NOMO-1 treated with DMSO at 0.1 percent for 48 hours (cell line): ENCODE data around the gene DNAJB2.
"Not testable (repeated sequence)": the region's sequence is repeated elsewhere in the genome, so short reads cannot be mapped to it uniquely, and the experiment has no call there.

Source experiments
- DNase-seq: peaks from one replicate; lab custom pipeline; 2025; ENCODE audit not compliant: unreplicated experiment; lab: John Stamatoyannopoulos, UW

Gene DNAJB2

DNA sequence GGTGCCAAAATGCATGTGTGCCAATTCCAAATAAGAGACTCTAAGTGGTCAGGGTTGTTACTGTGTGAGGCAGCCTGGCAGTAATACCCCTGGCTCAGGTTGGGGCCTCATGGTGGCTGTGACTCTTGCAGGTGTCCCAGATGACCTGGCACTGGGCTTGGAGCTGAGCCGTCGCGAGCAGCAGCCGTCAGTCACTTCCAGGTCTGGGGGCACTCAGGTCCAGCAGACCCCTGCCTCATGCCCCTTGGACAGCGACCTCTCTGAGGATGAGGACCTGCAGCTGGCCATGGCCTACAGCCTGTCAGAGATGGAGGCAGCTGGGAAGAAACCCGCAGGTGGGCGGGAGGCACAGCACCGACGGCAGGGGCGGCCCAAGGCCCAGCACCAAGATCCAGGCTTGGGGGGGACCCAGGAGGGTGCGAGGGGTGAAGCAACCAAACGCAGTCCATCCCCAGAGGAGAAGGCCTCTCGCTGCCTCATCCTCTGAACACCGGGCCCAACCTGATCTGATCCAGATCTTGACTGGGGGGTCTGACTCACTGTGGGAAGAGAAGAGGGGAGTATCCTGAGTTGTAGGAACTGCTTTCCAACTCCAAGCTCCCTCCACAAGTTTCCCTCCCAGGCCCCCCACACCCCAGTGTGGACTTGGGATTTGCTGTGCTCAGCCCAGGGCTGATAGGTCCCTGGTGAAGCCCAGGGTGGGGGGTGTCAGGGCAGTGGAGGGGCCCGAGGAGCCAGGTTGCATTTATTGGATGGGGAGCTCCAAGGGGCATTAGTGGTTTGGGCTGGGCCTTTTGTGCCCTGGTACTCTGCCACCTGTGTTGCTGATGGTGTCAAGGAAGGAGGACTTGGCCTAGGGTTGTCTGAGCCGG, 5.6 kb downstream of the DNAJB2 start:
- no peak for DNase-seq

DNA sequence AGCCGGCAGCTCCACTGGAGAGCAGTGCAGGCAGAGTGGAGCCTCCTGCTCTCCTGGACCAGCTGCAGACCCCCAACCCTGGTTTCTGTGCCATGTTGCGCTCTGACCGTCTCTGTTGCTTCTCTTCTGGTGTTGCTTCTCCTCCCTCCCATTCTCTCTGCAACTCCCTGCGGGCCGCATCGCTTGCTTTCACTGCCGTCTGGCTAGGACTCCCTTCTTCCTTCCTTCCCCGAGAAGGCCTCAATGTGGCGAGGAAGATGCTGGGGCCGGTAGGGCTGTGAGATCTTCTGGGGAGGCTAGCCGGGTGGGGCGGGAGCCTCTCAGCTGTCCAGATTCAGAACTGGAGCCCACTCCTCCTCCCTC, 6.2 kb downstream of the DNAJB2 start:
- DNase-seq: no peak

DNA sequence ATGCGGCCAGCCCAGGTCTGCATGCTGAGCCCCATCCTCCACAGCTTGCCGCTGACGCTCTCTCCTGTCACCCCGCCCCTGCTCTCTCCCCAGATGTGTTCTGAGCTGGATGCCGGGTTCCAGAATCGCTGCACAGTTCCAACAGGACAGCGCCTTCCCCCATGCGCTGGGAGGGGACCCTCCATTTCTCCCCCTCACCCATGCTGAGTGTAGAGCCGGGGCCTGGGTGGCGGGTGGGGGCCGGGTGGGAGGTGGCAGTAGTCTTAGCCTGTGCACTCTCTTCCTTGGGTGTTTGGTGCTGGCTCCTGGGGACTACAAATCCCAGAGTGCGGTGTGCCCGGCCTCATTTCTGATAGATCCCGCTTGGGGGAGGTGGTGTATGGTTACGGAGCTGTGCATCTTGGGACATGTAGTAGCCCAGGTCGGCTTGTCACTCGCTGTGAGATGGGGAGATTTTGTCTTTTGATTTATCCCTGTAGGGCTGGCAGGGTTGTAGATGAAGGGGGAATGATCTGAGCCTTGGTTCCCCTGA, 6.8 kb downstream of the DNAJB2 start:
- no peak for DNase-seq

DNA sequence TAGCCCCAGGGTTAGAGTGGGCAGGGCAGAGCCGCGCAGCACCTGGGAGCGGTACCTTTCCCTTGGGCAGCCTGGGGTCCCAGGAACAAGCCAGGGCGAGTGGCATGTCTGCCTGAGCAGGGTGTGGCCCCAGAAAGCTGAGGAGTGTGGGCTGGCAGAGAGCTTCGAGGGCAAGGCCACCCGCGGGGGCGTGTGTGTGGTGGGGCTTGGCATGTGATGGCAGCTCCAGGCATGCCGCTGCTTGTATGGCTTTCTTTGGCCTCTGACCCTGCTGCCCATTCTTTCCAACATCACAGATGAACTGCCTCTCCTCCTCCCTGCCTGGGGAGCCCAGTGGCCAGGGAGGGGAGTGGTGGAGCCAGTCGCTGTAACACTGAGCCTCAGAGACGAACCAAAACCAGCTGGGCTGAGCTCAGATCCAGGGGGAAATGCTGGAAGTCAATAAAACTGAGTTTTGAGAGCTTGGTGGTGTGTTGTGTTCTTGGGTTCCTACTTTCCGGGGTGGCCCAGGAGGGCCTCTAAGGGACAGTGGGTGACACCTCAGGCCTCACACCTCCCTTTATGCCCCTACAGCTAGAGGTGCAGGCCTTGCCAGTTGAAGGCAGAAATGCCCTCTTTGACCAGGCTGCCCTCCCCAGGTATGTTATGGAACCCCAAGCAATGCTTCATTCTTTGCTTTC, 7.4 kb downstream of the DNAJB2 start:
- DNase-seq: no peak

DNA sequence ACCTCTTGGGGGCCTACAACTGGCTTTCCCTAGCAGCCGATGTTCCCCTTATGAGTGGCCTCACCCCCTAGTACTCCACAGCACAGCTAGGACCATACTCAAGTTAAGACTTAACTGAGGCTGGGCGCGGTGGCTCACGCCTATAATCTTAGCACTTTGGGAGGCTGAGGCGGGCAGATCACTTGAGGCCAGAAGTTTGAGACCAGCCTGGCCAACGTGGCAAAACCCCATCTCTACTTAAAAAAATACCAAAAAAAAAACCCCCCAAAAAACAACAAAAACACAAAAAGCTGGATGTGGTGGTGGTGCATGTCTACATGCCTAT, 7.9 kb downstream of the DNAJB2 start:
- not testable (repeated sequence) for DNase-seq

DNA sequence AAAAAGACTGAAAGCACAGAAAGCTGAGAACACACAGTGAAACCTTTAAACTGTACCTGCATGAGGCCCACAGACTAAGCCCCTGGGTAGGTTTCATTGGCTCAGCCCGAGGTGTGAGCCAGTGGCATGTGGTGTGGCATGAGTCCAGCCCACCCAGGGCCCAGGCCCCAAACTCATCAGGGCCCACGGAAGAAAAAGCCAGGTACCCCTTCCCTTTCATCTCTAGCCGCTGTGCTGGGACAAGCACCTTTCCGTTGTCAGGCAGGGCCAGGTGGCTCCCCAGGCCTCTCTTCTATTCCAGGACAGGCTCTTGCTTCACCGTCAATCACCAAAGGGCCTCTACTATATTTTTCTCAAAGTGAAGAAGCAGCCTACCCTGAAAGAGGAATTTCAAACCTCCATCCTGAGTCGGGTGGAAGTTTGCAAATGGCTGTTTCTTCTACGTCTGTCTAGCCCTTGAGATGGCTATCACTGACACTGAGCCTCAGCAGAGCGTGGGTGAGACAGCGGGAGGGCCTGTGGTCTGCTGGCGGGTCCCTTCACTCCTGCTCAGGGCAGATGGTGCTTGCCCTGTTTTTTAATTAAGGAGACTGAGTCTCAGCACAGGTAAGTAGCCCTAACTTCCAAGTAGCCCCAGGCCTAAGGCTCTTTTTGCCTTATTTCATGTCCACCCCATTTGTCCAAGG, 8.6 kb downstream of the DNAJB2 start:
- no peak for DNase-seq

DNA sequence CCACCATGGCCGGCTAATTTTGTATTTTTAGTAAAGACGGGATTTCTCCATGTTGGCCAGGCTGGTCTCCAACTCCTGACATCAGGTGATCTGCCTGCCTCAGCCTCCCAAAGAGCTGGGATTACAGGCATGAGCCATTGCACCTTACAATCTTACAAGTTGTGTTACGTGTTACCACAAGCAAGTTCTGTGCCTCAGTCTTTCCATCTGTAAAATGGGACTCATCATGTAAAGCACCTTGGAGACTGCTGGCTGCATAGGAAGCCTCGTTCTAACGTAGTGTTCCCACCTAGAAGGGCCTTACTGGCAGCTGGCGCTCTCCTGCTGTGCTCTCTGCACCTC, 10.0 kb downstream of the DNAJB2 start:
- no peak for DNase-seq

DNA sequence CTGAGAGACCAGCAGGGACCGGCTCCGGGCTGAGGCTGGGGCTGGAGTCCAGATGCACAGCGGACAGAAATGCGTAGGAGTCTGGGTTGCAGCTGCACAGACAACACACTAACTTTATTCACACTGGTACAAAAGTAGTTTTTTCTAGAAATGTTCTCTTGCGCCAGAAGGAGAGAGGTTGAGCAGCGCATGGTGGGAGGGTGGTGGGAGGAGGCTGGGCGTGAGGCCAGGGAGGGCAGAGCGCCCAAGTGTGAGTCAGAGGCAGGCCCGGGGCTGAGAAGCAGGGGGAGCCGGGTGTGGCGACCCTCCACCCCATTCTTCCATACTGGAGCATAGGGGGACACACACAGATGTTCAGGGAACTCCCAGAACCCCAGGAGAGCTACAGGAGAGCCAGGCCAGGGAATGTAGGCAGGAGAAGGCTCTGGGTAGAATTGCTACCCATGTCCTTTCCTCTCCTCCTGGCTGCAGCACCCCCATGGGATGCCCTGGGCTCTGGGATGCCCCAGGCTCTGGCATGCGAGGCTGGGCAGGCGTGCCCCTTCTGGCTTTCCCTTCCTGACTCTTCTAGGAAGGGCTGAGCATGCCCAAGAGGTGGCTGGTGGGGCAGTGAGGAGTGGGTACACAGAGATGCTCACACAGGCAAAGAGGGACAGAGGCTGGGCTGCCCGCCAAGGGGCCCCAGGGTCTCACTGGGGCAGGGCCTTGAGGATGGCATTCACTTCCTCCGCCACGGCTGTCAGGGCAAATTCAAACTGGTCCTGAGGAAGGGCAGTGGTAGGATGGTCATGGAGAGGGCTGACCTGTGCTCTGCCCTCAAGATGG, 10.6 kb downstream of the DNAJB2 start:
- no peak for DNase-seq

DNA sequence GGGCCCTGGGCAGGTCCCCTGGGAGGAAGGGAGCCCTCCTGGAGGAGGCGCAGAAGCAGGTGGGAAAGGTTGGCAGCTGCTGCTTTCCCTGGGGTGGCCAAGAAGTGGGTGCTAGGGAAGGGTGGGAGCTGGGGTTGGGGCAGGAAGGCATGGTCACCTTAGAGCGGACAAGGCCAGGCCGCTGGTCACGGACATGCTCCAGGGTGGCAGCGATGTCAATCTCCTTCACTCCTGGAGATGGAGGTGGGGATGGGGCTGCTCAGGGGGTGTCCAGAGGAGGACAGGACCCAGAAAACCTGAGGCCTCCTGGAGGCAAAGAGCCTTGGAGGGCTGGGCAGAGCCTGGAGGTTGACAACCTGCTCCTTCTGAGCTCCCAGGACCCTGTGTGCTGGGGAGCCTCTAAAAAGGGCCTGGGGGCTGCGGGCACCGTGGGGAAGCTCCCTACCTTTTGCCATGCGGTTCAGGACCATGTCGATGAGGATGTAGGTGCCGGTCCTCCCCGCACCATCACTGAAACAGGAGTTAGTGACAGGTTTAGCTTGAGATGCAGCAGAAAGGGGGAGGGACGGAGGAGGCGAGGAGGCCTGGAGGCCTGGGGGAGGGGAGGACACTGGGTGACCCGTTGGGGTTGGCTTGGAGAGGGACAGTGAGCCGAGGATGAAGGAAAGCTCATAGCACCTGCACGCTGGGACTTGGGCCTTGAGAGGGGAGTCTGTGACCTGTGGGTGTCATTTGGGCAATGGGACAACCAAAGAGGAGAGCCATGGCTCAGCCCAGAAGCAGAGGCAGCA, 11.4 kb downstream of the DNAJB2 start:
- no peak for DNase-seq

DNA sequence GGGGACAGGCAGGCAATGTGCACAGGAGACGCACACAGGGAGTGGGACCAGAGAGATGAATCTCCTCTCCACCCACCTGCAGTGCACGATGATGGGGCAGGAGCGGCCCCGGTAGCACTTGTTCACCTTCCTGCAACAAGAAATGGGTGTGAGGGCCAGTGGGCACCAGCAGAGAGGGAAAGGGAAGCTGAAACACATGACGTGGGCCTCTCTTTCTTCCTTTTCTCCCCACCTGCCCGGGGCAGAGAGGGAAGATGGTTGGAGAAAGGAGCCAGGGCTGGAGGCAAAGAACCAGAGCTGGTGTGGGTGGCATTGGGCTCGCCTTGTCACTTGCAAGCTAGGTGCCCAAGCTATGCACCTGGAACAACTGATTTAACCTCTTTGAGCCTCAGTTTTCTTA, 12.2 kb downstream of the DNAJB2 start:
- DNase-seq: no peak

DNA sequence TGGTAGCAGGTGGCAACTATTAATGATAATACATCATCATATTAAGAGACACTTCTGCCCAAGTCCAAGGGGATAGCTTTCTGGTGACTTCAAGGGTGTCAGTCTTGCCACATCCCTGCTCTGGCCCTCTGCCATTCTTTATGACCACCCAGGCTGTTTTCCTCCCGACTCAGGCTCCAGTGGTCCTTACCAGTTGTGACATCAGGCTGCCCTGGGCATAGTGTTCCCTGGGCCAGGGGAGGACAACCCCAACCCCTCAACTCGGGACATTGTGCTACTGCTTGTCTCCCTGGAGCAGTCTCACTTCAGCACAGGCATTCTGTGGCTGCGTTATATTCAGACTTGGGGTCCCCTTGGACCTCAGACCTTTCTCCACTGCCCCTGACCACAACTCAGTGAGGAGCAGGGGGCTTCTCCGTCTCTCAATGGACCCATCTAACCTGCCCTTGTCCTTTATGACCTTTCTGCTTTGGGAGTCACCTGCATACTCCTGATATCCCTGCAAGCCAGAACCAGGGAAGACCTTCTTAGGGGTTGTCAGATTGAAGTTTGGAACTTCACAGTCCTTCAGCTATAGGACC, 12.8 kb downstream of the DNAJB2 start:
- DNase-seq: no peak

DNA sequence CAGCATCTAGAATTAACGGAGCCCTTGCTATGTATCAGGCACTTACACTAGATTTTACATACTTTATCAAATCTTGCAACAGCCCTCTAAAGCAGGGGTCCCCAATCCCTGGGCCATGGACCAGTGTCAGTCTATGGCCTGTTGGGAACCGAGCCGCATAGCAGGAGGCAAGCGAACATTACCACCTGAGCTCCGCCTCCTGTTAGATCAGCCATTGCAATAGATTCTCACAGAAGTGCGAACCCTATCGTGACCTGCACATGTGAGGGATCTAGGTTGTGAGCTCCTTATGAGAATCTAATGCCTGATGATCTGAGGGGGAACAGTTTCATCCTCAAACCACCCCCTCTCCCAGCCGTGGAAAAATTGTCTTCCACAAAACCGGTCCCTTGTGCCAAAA, 13.4 kb downstream of the DNAJB2 start:
- DNase-seq: no peak

DNA sequence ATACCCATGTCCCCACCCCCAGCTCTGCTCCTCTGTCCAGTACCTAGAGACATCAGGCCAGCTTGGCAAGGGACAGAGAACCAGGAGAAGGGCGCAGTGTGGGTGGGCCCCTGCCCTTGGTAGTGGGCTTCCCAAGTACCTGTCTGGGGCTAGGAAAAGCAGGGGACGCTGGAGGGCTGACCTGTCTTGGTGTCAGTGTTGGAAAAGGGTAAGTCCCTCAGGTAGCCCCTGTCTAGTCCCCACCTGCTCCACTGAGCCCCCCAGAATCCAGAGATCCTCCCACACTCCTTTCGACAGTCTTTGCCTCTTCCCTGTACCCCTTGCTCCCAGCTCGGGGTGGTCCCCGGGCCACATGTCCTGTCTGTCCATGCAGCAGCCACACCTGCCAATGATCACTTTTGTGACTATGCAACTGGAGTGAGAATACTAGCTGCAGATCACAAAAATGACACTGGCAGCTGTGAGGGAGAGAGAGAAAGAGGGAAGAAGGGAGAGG, 14.6 kb downstream of the DNAJB2 start:
- no peak for DNase-seq

DNA sequence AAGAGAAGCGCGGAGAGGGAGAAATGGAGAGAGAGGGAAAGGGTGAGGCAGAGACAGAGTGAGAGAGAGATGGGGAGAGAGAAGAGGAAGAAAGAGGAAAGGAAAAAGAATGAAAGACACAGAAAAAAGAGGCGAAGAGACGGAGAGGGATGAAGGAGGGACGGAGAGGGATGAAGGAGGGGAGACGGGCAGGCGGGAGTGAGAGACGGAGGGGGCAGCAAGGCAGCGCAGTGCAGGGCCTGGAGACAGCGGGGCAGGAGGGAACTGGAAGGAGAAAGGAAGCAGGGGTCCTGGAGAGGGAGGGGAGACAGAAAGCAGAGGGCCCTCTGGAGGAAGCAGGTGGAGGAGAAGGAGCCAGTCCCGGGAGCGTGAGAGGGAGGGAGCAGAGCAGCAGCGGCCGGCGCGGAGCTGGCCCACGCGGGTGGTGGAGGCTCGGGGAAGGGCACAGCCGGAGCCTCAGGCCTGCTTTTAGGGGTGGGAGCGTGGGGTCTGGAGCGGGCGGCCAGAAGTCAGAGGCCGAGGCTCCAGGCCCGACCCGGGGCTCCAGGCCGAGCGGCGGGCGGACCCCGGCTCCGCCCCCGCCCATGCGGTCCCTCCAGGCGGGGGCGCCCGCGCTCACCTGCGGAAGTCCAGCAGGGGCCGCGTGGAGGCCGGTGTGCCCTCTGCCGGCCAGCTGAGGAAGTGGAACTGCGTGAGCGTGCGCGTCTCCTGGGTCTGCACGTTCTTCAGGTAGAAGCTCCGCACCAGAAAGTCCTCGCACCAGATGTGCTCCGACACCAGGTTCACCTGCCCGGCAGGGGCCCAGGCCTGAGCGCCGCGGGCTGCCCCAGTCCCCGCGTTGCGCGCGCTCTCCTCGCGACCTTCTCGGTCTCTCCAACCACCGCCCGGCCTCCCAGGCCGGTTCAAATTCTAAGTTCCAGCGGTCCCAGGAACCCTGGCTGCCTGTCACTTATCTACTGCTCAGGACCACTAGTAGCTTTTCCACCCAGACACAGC, 15.5 kb downstream of the DNAJB2 start:
- peak; percentile 72 for DNase-seq

DNA sequence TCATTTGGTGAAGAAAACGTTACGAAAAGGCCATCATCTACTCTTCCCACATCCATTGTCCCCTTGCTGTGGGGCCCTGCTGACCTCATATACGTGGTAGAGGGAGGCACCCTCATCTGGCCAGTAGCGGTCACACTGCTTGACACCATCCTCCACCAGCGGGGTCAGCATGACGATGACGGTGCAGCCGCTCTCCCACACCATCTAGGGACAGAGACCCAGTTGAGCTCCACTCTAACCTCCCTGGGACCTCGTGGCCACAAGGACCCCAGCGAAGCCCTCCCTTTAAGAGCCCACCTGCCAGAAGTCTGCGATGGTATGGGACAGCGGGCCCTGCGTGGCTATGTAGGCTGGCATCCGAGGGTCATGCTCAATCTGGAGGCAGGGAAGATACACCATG, 17.0 kb downstream of the DNAJB2 start:
- DNase-seq: no peak

DNA sequence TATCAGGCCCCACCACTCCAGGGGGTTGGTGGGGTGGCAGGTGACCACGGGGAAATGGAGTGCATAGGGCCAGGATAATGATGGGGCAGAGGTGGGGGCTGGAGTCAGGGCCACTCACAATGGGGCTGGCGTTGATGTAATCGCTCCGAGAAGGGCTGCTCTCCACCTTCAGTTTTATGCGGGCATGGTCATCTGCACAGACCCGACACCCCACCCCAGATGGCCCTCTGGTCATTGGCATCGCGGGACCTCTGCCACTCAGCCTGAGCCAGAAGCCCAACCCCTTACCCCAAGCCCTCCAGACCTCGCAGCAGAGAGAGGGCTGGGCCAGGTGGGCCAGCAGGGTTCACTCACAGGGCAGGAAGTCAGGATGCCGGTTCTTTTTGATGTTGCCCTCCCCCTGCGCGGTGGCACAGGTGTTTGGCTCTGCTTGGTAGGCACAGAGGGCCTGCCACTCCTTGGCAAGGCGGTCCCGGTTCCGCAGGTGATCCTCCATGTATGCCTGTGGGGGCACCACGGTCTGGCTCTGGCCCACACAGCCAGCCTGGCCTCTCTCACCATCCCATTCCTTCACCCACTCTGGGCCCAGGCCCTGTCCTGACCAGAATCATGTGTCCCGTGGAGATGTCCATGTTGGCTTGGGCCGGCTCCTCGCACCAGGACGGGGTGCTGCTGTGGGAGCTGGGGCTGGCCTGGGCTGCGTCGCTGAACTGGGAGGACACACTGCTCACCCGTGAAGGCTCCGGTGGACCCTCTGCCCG, 17.6 kb downstream of the DNAJB2 start:
- no peak for DNase-seq

DNA sequence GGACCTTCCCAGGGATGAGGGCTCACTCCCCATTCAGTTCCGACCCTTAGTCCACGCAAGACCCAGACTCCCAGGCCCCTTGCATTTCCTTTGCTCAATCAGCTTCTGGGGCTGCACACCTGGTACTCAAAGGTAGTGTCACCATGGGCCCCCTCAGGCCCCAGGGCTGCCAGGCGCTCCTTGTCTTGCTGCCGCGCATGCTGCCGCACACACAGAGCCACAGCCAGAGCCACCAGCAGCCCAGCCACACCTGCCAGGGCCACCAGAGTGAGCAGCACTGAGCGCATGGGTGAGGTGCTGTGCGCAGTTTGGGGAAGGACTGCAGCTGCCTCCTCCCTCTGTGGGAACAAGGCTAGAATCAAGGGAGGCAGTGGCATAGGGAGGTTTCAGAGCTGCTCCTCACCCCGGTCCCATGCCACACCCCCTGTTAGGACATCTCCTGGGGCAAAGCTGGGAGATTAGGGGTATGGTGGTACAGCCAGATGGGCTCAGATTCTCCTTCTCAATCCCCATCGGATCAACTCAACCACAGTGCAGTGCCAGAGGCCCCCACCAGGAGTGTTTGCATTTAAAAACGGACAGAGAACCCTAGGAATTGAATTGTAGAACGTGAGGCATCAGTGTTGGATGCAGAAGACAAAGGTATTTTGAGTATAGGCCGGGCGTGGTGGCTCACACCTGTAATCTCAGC, 18.7 kb downstream of the DNAJB2 start:
- DNase-seq: no peak
